ENCODE results near the gene BCR.

- no peak for TF ChIP-seq CHD7 (IDR thresholded peaks at IDR 0.05; ENCODE audit: insufficient replicate concordance, low read length)
- no peak for TF ChIP-seq PHF8 (conservative IDR thresholded peaks at IDR 0.05; ENCODE audit: low read depth, low read length)
- no peak for TF ChIP-seq EZH2 (IDR thresholded peaks at IDR 0.05; ENCODE audit: low read depth, low read length, severe bottlenecking)
These were observed 66.9 kb downstream of the BCR start for GRCh38 chr22:23246982-23247766.

All from H1 (cell line).